GM18526 (cell line): ENCODE results near the gene CCDC50.
A peak's percentile ranks its signal among the peaks of the same experiment; 100 is the strongest.

Experiments
- POLR2A ChIP-seq: IDR thresholded peaks from 3 replicates; pipeline ENCODE4 v1.6.1; 2011; ENCODE audit not compliant: insufficient read length; ENCODE audit errors: extremely low read depth

CCDC50 gene

GRCh38 chr3:191328962-191329653 lies at the start of gene CCDC50:
Gene CCDC50 (plus strand): TSS chr3:191329394. CDS start chr3:191329675, 281 bp downstream.
- TF ChIP-seq POLR2A: peak; percentile 61

GRCh38 chr3:191280111-191280510 lies 49.1 kb upstream of the CCDC50 start:
- no peak for TF ChIP-seq POLR2A

- no peak for TF ChIP-seq POLR2A
Observed at GRCh38 chr3:191280882-191281281, 48.3 kb upstream of the CCDC50 start.

GRCh38 chr3:191282251-191283185 lies 46.7 kb upstream of the CCDC50 start:
- TF ChIP-seq POLR2A: no peak

GRCh38 chr3:191283400-191283799 lies 45.8 kb upstream of the CCDC50 start:
- no peak for TF ChIP-seq POLR2A

GRCh38 chr3:191290311-191291025 lies 38.7 kb upstream of the CCDC50 start:
- no peak for TF ChIP-seq POLR2A

- TF ChIP-seq POLR2A: no peak
Observed at GRCh38 chr3:191292243-191293015, 36.8 kb upstream of the CCDC50 start.

- no peak for TF ChIP-seq POLR2A
Observed at GRCh38 chr3:191294291-191294690, 34.9 kb upstream of the CCDC50 start.

GRCh38 chr3:191296041-191296541 lies 33.1 kb upstream of the CCDC50 start:
- no peak for TF ChIP-seq POLR2A

- no peak for TF ChIP-seq POLR2A
Observed at GRCh38 chr3:191298846-191299245, 30.3 kb upstream of the CCDC50 start.

- TF ChIP-seq POLR2A: no peak
Observed at GRCh38 chr3:191300422-191300821, 28.8 kb upstream of the CCDC50 start.

- TF ChIP-seq POLR2A: no peak
Observed at GRCh38 chr3:191301017-191301416, 28.2 kb upstream of the CCDC50 start.

GRCh38 chr3:191301782-191302411 lies 27.3 kb upstream of the CCDC50 start:
- no peak for TF ChIP-seq POLR2A

- no peak for TF ChIP-seq POLR2A
Observed at GRCh38 chr3:191302451-191302850, 26.7 kb upstream of the CCDC50 start.
